MM.1S (cell line): ENCODE results near the gene PNO1.

Source experiments
- CTCF ChIP-seq: fragments of 300-600 bp; sonication (generic); IDR thresholded peaks from 2 replicates; pipeline ENCODE4 v1.5.1; 2016; ENCODE audit warnings: antibody characterized with exemption, low read length, mixed read lengths
- EZH2 ChIP-seq: fragments of 300-600 bp; sonication (generic); optimal IDR thresholded peaks from 2 replicates; pipeline ENCODE3; 2017; ENCODE audit warnings: low read depth, mild to moderate bottlenecking, antibody characterized with exemption, low read length, mixed read lengths
- EZH2phosphoT487 ChIP-seq: fragments of 300-600 bp; sonication (generic); IDR thresholded peaks from 2 replicates; pipeline ENCODE4 v1.6.1; 2018; ENCODE audit warnings: antibody characterized with exemption, low read length

GRCh38 chr2:68152681-68153347, 4.9 kb upstream of the PNO1 start:
- TF ChIP-seq CTCF (no peak), EZH2 (no peak), EZH2phosphoT487 (no peak)
